NB4 (cell line): Measurements from ENCODE around the gene CFAP45.

Experiments used
- CTCF ChIP-seq: IDR thresholded peaks from one replicate; pipeline ENCODE4 v1.5.1; 2012; ENCODE audit warnings: low read depth, low read length
- MAX ChIP-seq: IDR thresholded peaks from 2 replicates; pipeline ENCODE4 v1.6.1; 2011; ENCODE audit warnings: low read depth, low read length
- MYC ChIP-seq: IDR thresholded peaks from 2 replicates; pipeline ENCODE4 v1.6.1; 2011; ENCODE audit warnings: low read depth, low read length
- POLR2A ChIP-seq: IDR thresholded peaks from 2 replicates; pipeline ENCODE4 v1.6.1; 2011; ENCODE audit warnings: mild to moderate bottlenecking; ENCODE audit not compliant: insufficient read length; ENCODE audit errors: extremely low read depth

GRCh38 chr1:159861218-159861617 is 38.7 kb downstream of the CFAP45 start:
- no peak for TF ChIP-seq CTCF
- no peak for TF ChIP-seq POLR2A
- no peak for TF ChIP-seq MAX
- no peak for TF ChIP-seq MYC
